ENCODE results near the gene WAC. TPM values are rescaled to one million over a fixed set of nuclear protein-coding genes. Genes with fewer than 3 reads are reported as not detected.

The WAC gene
- polyA plus RNA-seq, 2 of the 4 experiments (the other 2 are of a cell fraction) = 63.9 to 133 TPM

DNA sequence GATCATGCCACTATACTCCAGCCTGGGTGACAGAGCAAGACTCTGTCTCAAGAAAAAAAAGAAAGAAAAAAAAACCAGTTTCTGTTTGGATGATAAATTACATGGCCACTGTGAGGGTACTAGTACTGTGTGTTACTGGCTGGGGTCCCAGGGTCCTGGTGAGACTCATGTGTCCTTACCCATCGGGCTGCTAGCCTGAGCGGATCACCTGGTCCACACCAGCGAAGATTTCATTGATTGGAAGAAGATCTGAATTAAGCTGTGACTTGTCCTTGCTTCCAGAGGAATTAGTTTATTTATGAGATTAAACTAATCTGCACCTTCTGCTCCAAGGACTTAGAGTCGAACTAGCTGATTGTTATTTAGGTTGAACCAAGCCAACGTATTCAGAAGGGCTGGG lies 104.4 kb downstream of the WAC start:
- POLR2A ChIA-PET = no interaction called here
- H3K9me3 ChIP-seq = no peaks in the 10 kb centered on the region
- no peak overlapping the region for H3K4me2 ChIP-seq
- peaks cover 12% of the 10 kb centered on the region; the same call in 2 of the 3 replicates for H3K4me1 ChIP-seq
- no peak for ATAC-seq
- no peak for DNase-seq (ENCODE audit: low read depth in 1 of 2, low spot score in 1 of 2)
- FAIRE-seq = no peak
- CTCF ChIA-PET = interaction anchor here (1.4 to 2.1 kb wide), 4 partner anchors 9 to 354 kb away, joined by 3 to 14 read pairs (median 5); no protein-coding TSS in a partner anchor
- 41% methylated on average over 5 of the region's 5 CpGs for WGBS (ENCODE audit: missing lambda C conversion rate)
- no peak overlapping the region for H3K27ac ChIP-seq
- H3K4me3 ChIP-seq = no peak overlapping the region
- TF ChIP-seq HOXB13 (CRISPR knock-in tag; IDR thresholded peaks at IDR 0.05; ENCODE audit: low read depth) (no peak), EHMT2 (IDR thresholded peaks at IDR 0.05; ENCODE audit: low read depth) (no peak), ZFP36 (IDR thresholded peaks at IDR 0.05; ENCODE audit: borderline replicate concordance, partially characterized antibody) (no peak), CTCF (IDR thresholded peaks at IDR 0.05) (no peak), EP300 (IDR thresholded peaks at IDR 0.05) (no peak), HOXA7 (CRISPR knock-in tag; IDR thresholded peaks at IDR 0.05) (no peak), FOXS1 (CRISPR knock-in tag; IDR thresholded peaks at IDR 0.05) (no peak), RARB (CRISPR knock-in tag; IDR thresholded peaks at IDR 0.05) (no peak), ZC3H11A (IDR thresholded peaks at IDR 0.05) (no peak), NPAS2 (CRISPR knock-in tag; IDR thresholded peaks at IDR 0.05; ENCODE audit: borderline replicate concordance) (no peak), HDAC2 (IDR thresholded peaks at IDR 0.05) (no peak)
- TF ChIP-seq, protein P1, sequence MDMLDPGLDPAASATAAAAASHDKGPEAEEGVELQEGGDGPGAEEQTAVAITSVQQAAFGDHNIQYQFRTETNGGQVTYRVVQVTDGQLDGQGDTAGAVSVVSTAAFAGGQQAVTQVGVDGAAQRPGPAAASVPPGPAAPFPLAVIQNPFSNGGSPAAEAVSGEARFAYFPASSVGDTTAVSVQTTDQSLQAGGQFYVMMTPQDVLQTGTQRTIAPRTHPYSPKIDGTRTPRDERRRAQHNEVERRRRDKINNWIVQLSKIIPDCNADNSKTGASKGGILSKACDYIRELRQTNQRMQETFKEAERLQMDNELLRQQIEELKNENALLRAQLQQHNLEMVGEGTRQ (IDR thresholded peaks at IDR 0.05) = no peak
- TF ChIP-seq, protein P2, sequence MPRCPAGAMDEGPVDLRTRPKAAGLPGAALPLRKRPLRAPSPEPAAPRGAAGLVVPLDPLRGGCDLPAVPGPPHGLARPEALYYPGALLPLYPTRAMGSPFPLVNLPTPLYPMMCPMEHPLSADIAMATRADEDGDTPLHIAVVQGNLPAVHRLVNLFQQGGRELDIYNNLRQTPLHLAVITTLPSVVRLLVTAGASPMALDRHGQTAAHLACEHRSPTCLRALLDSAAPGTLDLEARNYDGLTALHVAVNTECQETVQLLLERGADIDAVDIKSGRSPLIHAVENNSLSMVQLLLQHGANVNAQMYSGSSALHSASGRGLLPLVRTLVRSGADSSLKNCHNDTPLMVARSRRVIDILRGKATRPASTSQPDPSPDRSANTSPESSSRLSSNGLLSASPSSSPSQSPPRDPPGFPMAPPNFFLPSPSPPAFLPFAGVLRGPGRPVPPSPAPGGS (IDR thresholded peaks at IDR 0.05) = no peak

GRCh38 chr10:28638392-28638791 lies 105.5 kb downstream of the WAC start:
- Histone ChIP-seq H3K4me1 (peaks cover 7% of the 10 kb centered on the region; the same call in 1 of the 3 replicates), H3K9me3 (no peaks in the 10 kb centered on the region), H3K27ac (no peak overlapping the region), H3K4me3 (no peak overlapping the region), H3K4me2 (no peak overlapping the region)
- FAIRE-seq (no peak), DNase-seq (ENCODE audit: low read depth in 1 of 2, low spot score in 1 of 2) (no peak), ATAC-seq (no peak)
- TF ChIP-seq ZFP36 (IDR thresholded peaks at IDR 0.05; ENCODE audit: borderline replicate concordance, partially characterized antibody) (no peak), NFE2L2 (conservative IDR thresholded peaks at IDR 0.05; ENCODE audit: low read length) (no peak), PHF8 (IDR thresholded peaks at IDR 0.05; ENCODE audit: borderline replicate concordance, low read depth) (no peak), SREBF2 (IDR thresholded peaks at IDR 0.05) (no peak), CHD4 (IDR thresholded peaks at IDR 0.05; ENCODE audit: borderline replicate concordance) (no peak), ZC3H11A (IDR thresholded peaks at IDR 0.05) (no peak), SMC3 (IDR thresholded peaks at IDR 0.05) (no peak)
- ChIA-PET CTCF (interaction anchor here (1.6 to 4.7 kb wide), 4 partner anchors 10 to 666 kb away, joined by 3 to 31 read pairs (median 10); no protein-coding TSS in a partner anchor), POLR2A (no interaction called here)

DNA sequence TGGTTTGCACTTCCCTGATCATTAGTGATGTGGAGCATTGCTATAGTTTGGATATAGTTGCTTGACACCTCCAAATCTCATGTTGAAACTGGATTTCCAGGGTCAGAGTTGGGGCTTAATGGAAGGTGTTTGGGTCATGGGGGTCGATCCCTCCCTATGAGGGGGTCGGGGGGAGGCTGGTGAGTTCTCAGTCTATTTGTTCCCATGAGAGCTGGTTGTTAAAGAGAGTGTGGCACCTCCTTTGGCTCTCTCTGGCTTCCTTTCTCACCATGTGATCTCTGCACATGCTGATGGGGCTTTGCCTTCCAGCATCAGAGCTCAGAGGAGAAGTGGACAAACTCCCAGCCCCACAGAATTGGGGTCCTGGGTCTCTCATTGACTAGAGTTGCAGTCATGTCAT lies 107.6 kb downstream of the WAC start:
- TF ChIP-seq TP53 (CRISPR knock-in tag; IDR thresholded peaks at IDR 0.05) (no peak), MAFK (IDR thresholded peaks at IDR 0.05; ENCODE audit: partially characterized antibody) (no peak), MAZ (IDR thresholded peaks at IDR 0.05; ENCODE audit: borderline replicate concordance, low read depth, low read length) (no peak), HMGXB4 (CRISPR knock-in tag; IDR thresholded peaks at IDR 0.05; ENCODE audit: borderline replicate concordance) (no peak), KDM5A (IDR thresholded peaks at IDR 0.05) (no peak)
- TF ChIP-seq, protein P3, sequence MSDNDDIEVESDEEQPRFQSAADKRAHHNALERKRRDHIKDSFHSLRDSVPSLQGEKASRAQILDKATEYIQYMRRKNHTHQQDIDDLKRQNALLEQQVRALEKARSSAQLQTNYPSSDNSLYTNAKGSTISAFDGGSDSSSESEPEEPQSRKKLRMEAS (IDR thresholded peaks at IDR 0.05) = no peak
- Histone ChIP-seq H3K4me1 (no peaks in the 10 kb centered on the region), H3K4me3 (no peak overlapping the region), H3K9me3 (no peaks in the 10 kb centered on the region), H3K27ac (no peak overlapping the region), H3K4me2 (no peak overlapping the region)
- CTCF ChIA-PET = interaction anchor here (1.1 to 4.7 kb wide), 5 partner anchors 11 to 664 kb away, joined by 3 to 31 read pairs (median 4); no protein-coding TSS in a partner anchor
- WGBS (ENCODE audit: missing lambda C conversion rate) = 0% methylated on average over 2 of the region's 2 CpGs
- ATAC-seq (no peak), DNase-seq (ENCODE audit: low read depth in 1 of 2, low spot score in 1 of 2) (no peak), FAIRE-seq (no peak)
- POLR2A ChIA-PET = no interaction called here
